SH-SY5Y (cell line): ENCODE measurements around the gene CATSPERZ.

Experiments used
- GATA2 ChIP-seq: IDR thresholded peaks from 2 replicates; pipeline ENCODE4 v1.6.1; 2011; ENCODE audit warnings: mild to moderate bottlenecking, low read depth, low read length
- GATA3 ChIP-seq: IDR thresholded peaks from 2 replicates; pipeline ENCODE4 v1.6.1; 2011; ENCODE audit warnings: low read depth, mild to moderate bottlenecking, low read length, moderate library complexity

CATSPERZ gene

DNA sequence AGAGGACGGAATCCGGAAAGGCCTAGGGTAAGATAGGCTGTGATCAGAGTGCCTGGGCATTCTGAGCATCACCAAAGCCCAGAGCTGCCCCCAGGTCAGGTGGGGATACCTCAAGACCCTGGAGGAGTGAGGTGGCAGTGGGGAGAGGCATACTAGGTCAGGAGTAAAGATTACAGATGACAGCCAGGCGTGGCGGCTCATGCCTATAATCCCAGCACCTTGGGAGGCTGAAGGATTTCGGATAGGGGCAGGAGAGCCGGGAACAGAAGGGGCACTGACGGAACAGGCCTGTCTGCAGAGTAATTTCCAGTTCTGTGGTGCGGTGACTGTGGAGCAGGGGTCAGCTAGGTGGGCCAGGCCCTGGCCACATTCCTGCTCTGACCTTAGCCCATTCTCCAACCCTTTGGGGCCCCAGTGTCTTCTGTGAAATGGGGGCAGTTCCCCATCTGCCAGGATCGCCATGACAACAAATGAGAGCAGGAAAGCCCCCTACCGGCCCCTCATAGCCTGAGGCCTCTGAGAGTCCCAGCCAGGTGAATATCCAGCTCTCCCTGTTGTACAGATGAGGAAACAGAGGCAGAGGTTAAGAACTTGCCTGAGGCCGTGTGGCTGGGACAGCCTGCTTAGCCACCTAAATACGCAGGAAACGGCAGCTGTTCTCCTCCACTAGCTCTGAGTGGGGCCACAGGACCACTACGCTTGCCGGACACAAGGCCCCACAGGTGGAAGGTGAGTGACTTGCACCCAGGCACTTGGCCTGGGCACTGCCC is 24.9 kb upstream of the CATSPERZ start:
- TF ChIP-seq GATA3 (no peak), GATA2 (no peak)

DNA sequence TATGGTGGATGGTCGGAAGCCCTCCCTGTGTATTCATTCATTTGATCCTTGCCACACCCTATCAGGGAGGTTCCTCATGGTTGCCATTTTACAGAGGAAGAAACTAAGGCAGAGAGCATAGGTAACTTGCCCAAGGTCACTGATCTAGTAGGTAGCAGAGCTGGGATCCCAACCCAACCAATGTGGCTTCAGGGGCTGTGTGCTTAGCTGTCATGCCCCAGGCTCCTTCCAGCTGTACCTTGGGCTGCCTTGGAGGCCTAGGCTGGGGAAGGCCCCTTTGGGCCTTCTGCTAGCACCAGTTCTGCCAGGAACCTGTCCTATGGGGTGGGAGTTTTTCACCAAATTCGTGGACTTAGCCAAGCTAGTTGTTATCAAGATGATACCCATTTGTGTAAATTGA is 24.3 kb upstream of the CATSPERZ start:
- TF ChIP-seq GATA2 = no peak
- TF ChIP-seq GATA3 = no peak

DNA sequence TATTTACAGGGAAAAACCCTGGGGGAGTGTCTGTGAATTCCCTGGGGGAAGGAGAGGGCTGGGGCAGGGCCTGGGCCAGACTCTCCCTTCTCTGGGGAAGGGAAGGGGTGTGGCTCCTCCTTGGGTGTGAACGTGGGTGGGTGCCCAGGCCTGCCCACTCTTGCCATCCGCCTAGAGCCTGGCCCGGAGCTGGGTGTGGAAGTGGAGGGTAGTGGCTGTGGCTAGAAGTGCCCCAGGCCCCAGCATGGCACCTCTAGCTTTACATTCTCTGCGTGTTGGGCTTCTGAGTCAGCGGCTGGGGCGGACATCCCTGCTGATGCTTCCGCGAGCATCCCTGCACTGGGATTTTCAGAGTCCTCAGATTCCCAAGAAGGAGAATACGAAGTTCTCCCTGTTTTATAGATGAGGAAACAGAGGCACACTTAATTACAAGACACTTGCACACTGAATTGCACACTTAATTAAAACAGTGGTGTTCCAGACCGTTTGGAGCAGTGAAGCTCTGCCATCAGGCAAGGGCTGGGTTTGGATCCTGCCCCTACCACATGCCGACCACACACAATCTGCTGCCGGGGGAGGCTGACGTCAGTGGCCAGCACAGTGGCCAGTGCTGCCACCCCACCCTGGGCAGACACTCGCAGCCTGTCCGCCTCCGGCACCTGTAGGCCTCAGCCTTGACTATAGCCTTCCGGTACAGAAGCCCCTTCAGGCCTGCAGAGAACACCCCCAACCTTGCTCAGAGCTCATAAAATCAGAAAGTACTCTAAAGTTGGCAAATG is 23.3 kb upstream of the CATSPERZ start:
- no peak for TF ChIP-seq GATA3
- TF ChIP-seq GATA2 = no peak

DNA sequence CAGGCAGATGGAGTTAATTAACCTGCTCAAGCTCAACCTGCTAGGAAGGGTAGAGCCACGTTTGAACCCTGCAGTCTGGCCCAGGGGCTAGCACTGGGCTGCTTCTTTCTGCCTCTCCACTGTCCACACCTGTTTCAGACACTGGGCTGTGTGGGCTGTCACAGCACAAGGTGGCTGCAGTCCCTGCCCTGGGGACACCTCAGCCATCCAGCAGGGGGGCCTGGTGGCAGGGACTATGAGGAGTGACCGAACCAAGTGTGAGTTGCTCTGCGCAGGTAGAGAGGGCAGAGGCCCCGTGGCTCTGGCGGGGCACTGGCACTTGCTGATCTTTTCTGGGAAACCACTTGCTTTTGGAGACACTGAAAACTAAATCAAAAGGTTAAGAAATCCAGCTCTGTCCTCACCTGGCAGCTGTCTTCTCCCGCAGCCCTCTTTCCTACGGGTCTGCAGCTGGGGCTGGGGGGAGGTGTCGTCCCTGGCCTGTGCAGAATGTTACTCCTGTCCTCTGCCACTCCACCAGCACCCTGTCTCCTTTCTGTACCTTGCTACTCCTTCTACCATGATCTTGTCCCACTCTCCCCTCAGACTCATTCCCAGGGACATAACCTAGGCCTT is 21.5 kb upstream of the CATSPERZ start:
- TF ChIP-seq GATA2 (no peak), GATA3 (no peak)

DNA sequence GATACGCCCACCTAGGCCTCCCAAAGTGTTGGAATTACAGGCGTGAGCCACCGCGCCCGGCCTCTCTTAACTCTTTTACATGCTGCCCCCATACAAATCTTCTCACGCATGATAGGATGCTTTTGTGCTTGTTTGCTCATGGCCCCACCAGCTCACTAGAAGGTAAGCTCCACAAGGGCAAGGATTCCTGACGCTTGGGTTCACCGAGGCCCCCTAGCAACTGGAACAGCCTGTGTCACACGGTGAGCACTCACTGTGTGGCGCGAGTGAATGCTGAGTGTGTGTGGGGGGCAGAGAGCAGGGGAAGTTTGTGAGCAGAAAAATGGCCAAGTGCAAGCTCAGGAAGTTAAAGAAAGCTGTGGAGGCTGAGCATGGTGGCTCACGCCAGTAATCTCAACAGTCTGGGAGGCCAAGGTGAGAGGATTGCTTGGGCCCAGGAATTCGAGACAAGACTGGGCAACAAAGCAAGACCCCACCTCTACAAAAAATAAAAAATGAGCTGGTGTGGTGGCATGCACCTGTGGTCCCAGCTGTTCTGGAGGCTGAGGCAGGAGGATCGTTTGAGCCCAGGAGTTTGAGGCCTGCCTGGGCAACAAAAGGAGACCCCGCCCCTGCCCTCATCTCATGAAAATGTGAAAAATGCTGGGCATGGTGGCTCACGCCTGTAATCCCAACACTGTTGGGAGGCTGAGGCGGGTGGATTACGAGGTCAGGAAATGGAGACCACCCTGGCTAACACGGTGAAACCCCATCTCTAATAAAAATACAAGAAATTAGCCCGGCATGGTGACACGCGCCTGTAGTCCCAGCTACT is 18.0 kb upstream of the CATSPERZ start:
- TF ChIP-seq GATA2 (no peak), GATA3 (no peak)

DNA sequence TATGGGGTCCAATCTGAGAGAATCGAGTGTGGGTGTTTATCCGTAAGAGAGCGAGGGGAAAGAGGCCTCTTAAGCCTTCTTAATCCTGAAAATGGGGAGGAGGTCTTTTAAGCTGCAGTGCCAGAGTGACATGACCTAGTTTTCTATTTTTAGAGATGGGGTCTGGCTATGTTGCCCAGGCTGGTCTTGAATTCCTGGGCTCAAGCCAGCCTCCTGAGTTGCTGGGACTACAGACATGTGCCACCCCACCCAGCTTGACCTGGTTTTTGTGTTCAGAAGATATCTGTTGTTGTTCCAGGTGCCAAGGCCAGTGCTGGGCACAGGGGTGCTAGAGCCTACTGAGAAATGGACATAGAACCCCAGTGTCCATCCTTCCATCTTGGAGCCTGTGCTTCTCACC is 17.1 kb upstream of the CATSPERZ start:
- no peak for TF ChIP-seq GATA2
- no peak for TF ChIP-seq GATA3

DNA sequence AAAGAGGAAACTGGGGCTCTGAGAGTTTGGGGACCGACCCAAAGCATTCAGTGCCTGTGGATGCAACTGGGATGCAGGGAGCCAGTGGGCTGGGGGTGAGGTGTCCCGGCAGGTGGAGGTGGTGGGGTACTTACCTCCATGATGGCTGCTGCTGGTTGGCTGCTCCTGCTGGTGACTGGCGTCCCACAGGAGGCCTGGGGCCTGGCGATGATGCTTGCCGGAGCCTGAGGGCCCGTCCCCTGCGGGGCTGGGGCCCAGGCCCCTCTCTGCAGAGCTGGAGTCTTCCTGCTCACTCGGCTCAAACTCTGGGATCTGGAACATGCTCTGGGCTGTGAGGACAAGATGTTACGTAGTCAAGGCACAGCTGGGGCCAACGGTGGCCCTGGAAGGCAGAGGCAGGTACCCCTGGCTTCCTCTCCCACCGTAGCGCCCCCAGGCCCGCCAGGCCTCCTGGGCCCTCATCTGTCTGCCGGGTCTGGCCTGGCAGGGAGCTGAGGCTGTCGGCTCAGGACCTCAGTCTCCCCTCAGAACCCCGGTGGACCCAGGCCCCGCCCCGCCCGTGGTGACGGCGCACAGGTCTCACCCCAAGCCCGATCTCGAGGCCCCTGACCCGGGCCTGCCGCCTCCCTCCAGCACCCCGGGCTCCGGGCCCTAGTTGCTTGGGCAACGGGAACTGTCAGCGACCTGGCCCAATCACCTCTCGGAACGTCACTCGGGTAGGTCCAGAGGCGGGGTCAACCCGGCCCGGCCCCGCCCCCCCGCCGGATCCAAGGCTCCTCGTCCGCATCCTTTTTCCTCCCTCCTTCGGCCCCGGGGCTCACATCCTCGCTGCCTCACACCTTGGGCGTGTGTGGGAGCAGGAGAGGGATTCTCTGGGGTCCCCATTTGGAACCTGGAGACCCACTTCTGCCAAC is 15.9 kb upstream of the CATSPERZ start, which contains the start of gene BAD:
BAD (minus strand) TSS at position 618 of the 914 bp plus-strand sequence; CDS start at position 321, 297 bp downstream.
- TF ChIP-seq GATA2 (no peak), GATA3 (no peak)

DNA sequence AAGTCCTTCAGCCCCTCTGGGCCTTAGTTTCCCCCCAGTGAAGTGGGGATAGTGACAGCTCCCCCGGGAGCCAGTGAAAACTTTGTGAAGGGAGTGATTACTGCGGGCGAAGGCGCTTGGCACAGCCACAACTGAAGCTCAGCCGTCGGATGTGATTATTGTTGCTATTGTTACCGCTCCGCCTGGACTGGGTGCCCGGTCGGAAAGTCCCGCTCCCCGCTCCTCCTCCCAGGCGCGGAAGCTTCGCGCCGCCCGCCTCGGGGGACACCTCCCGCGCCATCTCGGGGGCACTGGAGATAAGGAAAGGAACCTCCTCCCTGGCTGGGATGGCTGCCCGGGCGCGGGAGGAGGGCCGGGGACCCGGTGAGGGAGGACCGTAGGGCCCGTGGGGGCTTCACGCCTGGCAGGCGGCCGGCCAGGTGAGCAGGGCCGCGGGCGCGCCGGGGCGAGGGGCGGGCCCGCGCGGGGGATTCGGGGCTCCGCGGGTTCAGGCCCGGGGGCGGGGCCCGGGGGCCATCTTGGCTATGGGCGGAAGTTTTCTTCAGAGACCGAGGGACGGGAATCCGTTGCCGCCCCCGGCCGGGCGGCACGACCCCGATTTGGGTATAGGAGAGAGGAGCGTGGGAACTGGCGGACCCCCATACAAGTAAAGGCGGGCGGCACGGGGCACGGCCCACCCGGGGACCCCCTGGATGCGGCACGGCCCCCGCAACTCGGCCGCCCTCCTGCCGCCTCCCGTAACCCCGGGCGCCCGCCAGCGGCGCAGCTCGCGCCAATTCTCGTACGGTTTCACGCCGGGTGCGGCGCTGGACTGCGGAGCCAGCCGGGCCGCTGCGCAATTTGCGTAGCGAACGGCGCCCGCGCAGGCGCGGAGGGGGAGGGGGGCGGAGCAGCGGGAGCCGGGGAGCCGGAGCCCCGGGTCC is 14.9 kb upstream of the CATSPERZ start, which contains the start of gene GPR137:
GPR137 (plus strand) TSS at position 887 of the 923 bp plus-strand sequence. CDS start 677 bp downstream, outside the sequence.
- TF ChIP-seq GATA3 (no peak), GATA2 (peak; percentile 63)

DNA sequence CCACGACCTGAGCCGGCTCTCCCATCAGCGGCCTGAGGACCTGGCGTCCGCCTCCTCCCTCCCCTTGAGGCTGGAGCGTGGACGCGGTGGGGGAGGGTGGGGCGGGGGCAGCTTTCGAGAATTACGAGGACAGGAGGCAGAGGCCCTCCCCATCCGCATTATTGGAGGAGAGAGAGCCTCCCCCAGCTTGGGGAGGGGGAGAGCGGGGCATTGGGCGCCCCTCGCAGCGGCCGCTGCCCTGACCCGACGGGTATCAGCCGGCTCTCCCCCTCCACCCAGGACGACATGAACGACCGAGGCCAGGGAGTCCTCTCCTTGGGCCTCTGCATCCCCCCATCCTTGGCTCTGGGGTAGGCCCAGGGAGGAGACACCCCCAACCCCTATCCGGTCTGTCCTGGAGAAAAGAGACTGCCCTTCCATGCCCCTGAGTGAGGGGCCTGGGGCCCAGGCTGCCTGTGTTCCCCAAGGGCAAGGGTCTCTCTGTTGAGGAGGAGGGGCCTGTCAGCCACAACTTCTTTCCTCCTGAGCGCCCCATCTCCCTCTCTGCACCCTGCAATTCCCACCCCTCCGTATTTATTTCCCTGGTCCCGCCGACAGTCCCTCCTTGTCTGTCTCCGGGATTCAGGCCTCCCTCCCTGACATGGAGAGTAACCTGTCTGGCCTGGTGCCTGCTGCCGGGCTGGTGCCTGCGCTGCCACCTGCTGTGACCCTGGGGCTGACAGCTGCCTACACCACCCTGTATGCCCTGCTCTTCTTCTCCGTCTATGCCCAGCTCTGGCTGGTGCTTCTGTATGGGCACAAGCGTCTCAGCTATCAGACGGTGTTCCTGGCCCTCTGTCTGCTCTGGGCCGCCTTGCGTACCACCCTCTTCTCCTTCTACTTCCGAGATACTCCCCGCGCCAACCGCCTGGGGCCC is 14.0 kb upstream of the CATSPERZ start:
- TF ChIP-seq GATA3 = no peak
- no peak for TF ChIP-seq GATA2

DNA sequence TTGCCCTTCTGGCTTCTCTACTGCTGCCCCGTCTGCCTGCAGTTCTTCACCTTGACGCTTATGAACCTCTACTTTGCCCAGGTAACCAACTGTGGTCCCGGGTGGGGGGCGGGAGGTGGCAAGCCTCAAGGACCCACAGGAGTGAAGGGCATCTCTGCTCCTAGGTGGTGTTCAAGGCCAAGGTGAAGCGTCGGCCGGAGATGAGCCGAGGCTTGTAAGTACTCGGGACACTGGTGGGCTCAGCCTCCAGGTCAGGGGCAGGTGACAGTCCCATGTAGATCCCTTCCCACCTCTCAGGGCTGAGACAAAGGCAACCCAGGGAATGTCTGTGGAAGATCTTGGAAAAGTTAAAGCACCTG is 13.4 kb upstream of the CATSPERZ start:
- TF ChIP-seq GATA2 = no peak
- TF ChIP-seq GATA3 = no peak

DNA sequence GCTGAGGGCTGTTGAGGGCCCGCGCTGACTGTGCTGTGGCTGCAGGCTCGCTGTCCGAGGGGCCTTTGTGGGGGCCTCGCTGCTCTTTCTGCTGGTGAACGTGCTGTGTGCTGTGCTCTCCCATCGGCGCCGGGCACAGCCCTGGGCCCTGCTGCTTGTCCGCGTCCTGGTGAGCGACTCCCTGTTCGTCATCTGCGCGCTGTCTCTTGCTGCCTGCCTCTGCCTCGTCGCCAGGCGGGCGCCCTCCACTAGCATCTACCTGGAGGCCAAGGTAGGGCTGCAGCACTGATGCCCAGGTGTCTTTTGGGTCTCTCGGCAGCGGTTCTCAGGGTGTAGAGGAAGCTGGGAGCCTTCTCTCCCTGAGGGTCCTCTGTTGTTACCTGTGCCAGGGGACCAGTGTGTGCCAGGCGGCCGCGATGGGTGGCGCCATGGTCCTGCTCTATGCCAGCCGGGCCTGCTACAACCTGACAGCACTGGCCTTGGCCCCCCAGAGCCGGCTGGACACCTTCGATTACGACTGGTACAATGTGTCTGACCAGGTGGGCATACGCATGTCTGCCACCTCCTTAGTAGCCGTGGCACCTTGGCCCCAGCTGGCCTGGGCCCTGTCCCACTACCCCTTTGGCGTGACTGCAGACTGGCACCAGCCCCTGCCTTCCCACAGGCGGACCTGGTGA is 12.3 kb upstream of the CATSPERZ start:
- TF ChIP-seq GATA3 = no peak
- TF ChIP-seq GATA2 = no peak
